Measurements from ENCODE around the gene NASP. TPM values are rescaled to one million over a fixed set of nuclear protein-coding genes. Genes with fewer than 3 reads are reported as not detected.

NASP gene
- total RNA-seq, 4 donors from 2014 or later: 25.5 to 32.7 (median 27.3) TPM

GRCh38 chr1:45607404-45608074 lies 23.7 kb downstream of the NASP start:
- no peak for TF ChIP-seq POLR2A (IDR thresholded peaks at IDR 0.05)
- TF ChIP-seq CTCF (IDR thresholded peaks at IDR 0.05 in 4 of 5, conservative IDR thresholded peaks at IDR 0.05 in 1 of 5): no peak
- H3K4me3 ChIP-seq: no peak overlapping the region
- peaks cover 0 to 29% of the 10 kb centered on the region in 2 donors for H3K36me3 ChIP-seq
- no peaks in the 10 kb centered on the region for H3K4me1 ChIP-seq
- ATAC-seq: no peak
- in situ Hi-C loops (cut with MboI; ENCODE audit: low sequenced_read_pairs in 4 of 4): no loop called here
- H3K27ac ChIP-seq: no peak overlapping the region
- no peak for DNase-seq
- no peaks in the 10 kb centered on the region for H3K27me3 ChIP-seq
- intact Hi-C loops (cut with DNase I; ENCODE audit: low total_unique reads): loop anchor here (5.0 kb wide), 1 partner anchor 45 kb away; no protein-coding TSS in a partner anchor
- H3K9me3 ChIP-seq: no peaks in the 10 kb centered on the region

GRCh38 chr1:45608175-45609156 lies 24.6 kb downstream of the NASP start:
- Histone ChIP-seq H3K27me3 (no peaks in the 10 kb centered on the region), H3K36me3 (peaks cover 0 to 36% of the 10 kb centered on the region in 2 donors), H3K4me3 (no peak overlapping the region), H3K27ac (no peak overlapping the region), H3K9me3 (no peaks in the 10 kb centered on the region), H3K4me1 (no peaks in the 10 kb centered on the region)
- TF ChIP-seq CTCF (IDR thresholded peaks at IDR 0.05 in 4 of 5, conservative IDR thresholded peaks at IDR 0.05 in 1 of 5): no peak
- TF ChIP-seq POLR2A (IDR thresholded peaks at IDR 0.05): no peak
- in situ Hi-C loops (cut with MboI; ENCODE audit: low sequenced_read_pairs in 4 of 4): no loop called here
- ATAC-seq (no peak), DNase-seq (no peak)
- intact Hi-C loops (cut with DNase I; ENCODE audit: low total_unique reads): loop anchor here (5.0 kb wide), 1 partner anchor 44 kb away; no protein-coding TSS in a partner anchor

GRCh38 chr1:45610589-45611226 lies 26.9 kb downstream of the NASP start:
- H3K27ac ChIP-seq: no peak overlapping the region
- no peaks in the 10 kb centered on the region for H3K27me3 ChIP-seq
- H3K4me1 ChIP-seq: no peaks in the 10 kb centered on the region
- no peaks in the 10 kb centered on the region for H3K9me3 ChIP-seq
- H3K4me3 ChIP-seq: no peak overlapping the region
- intact Hi-C loops (cut with DNase I; ENCODE audit: low total_unique reads) (no loop called here), in situ Hi-C loops (cut with MboI; ENCODE audit: low sequenced_read_pairs in 4 of 4) (no loop called here)
- DNase-seq: no peak
- H3K36me3 ChIP-seq: peaks cover 0 to 45% of the 10 kb centered on the region in 2 donors
- TF ChIP-seq CTCF (IDR thresholded peaks at IDR 0.05 in 4 of 5, conservative IDR thresholded peaks at IDR 0.05 in 1 of 5): no peak
- TF ChIP-seq POLR2A (IDR thresholded peaks at IDR 0.05): no peak
- ATAC-seq: no peak

GRCh38 chr1:45612941-45613579 lies 29.2 kb downstream of the NASP start:
- peaks cover 0 to 57% of the 10 kb centered on the region in 2 donors for H3K36me3 ChIP-seq
- in situ Hi-C loops (cut with MboI; ENCODE audit: low sequenced_read_pairs in 4 of 4): no loop called here

More at GRCh38 chr1:45612941-45613579, 29.2 kb downstream of the NASP start:
- Histone ChIP-seq H3K4me1 (no peaks in the 10 kb centered on the region), H3K27me3 (no peaks in the 10 kb centered on the region), H3K4me3 (no peak overlapping the region), H3K9me3 (no peaks in the 10 kb centered on the region), H3K27ac (no peak overlapping the region)
- intact Hi-C loops (cut with DNase I; ENCODE audit: low total_unique reads): no loop called here
- TF ChIP-seq CTCF (IDR thresholded peaks at IDR 0.05 in 4 of 5, conservative IDR thresholded peaks at IDR 0.05 in 1 of 5) (no peak), POLR2A (IDR thresholded peaks at IDR 0.05) (no peak)
- ATAC-seq (peak in 1 of 2 donors; percentile 18), DNase-seq (no peak)
